ENCODE measurements around the gene MFN1. TPM values are rescaled to one million over a fixed set of nuclear protein-coding genes. Genes with fewer than 3 reads are reported as not detected.

MFN1 gene
- total and polyA plus RNA-seq, 8 donors: 12.6 to 44.4 (median 33.1) TPM

GRCh38 chr3:179398574-179399231 is 51.2 kb downstream of the MFN1 start:
- no peak for FAIRE-seq
- ATAC-seq: no peak
- Histone ChIP-seq H3K9me3 (no peaks in the 10 kb centered on the region), H3K36me3 (peaks cover 0 to 12% (median 0%) of the 10 kb centered on the region in 3 donors), H3K4me1 (no peaks in the 10 kb centered on the region), H3K4me3 (no peak overlapping the region), H3K27me3 (no peaks in the 10 kb centered on the region), H3K27ac (no peak overlapping the region)
- WGBS, 2 donors: 94 to 96% methylated on average over 2 of the region's 2 CpGs
- DNase-seq: no peak
- no peak for TF ChIP-seq CTCF (IDR thresholded peaks at IDR 0.05)
- intact Hi-C loops (cut with DNase I): no loop called here

GRCh38 chr3:179401561-179401960 is 54.1 kb downstream of the MFN1 start:
- Histone ChIP-seq H3K9me3 (no peaks in the 10 kb centered on the region), H3K36me3 (no peaks in the 10 kb centered on the region), H3K27ac (no peak overlapping the region), H3K4me3 (no peak overlapping the region), H3K27me3 (no peaks in the 10 kb centered on the region), H3K4me1 (no peaks in the 10 kb centered on the region)
- intact Hi-C loops (cut with DNase I): no loop called here
- 92 to 94% methylated on average over 3 of the region's 3 CpGs for WGBS, 2 donors
- FAIRE-seq: no peak
- DNase-seq: no peak
- ATAC-seq: no peak
- no peak for TF ChIP-seq CTCF (IDR thresholded peaks at IDR 0.05)

GRCh38 chr3:179402963-179403362 is 55.5 kb downstream of the MFN1 start:
- no peak overlapping the region for H3K4me3 ChIP-seq
- no peak for TF ChIP-seq CTCF (IDR thresholded peaks at IDR 0.05)
- FAIRE-seq (no peak), DNase-seq (no peak), ATAC-seq (no peak)
- H3K36me3 ChIP-seq: no peaks in the 10 kb centered on the region
- intact Hi-C loops (cut with DNase I): no loop called here
- H3K9me3 ChIP-seq: no peaks in the 10 kb centered on the region
- no peaks in the 10 kb centered on the region for H3K27me3 ChIP-seq
- H3K4me1 ChIP-seq: no peaks in the 10 kb centered on the region
- 77 to 80% methylated on average over 5 of the region's 5 CpGs for WGBS, 2 donors
- H3K27ac ChIP-seq: no peak overlapping the region

GRCh38 chr3:179404307-179404706 is 56.8 kb downstream of the MFN1 start:
- no peaks in the 10 kb centered on the region for H3K9me3 ChIP-seq
- ATAC-seq (no peak), DNase-seq (no peak), FAIRE-seq (no peak)
- WGBS, 2 donors: 96 to 97% methylated on average over 2 of the region's 2 CpGs
- H3K4me1 ChIP-seq: no peaks in the 10 kb centered on the region
- H3K4me3 ChIP-seq: no peak overlapping the region
- H3K27me3 ChIP-seq: no peaks in the 10 kb centered on the region
- H3K36me3 ChIP-seq: no peaks in the 10 kb centered on the region
- no peak overlapping the region for H3K27ac ChIP-seq
- intact Hi-C loops (cut with DNase I): no loop called here
- TF ChIP-seq CTCF (IDR thresholded peaks at IDR 0.05): no peak

GRCh38 chr3:179410331-179410730 is 62.8 kb downstream of the MFN1 start:
- Histone ChIP-seq H3K9me3 (no peaks in the 10 kb centered on the region), H3K36me3 (no peaks in the 10 kb centered on the region), H3K27me3 (no peaks in the 10 kb centered on the region), H3K4me1 (no peaks in the 10 kb centered on the region), H3K27ac (no peak overlapping the region), H3K4me3 (no peak overlapping the region)
- FAIRE-seq (no peak), DNase-seq (no peak), ATAC-seq (no peak)
- 88 to 90% methylated on average over 2 of the region's 2 CpGs for WGBS, 2 donors
- intact Hi-C loops (cut with DNase I): no loop called here
- TF ChIP-seq CTCF (IDR thresholded peaks at IDR 0.05): no peak

Measured in pancreas (tissue), 10 donors.